GM12891 (cell line): ENCODE measurements around the gene TTN.

ENCODE experiments used
- DNase-seq: peaks from one replicate; pipeline ENCODE4 v3.0.0; 2011; ENCODE audit warnings: low spot score; ENCODE audit not compliant: insufficient read length
- FAIRE-seq: peaks from 2 replicates; lab custom pipeline; 2011; peaks lifted over from hg19 to GRCh38; lab: Jason Lieb, UNC
- PAX5 ChIP-seq: IDR thresholded peaks from 2 replicates; pipeline ENCODE4 v1.6.1; 2011; ENCODE audit warnings: low read length, moderate library complexity, mild to moderate bottlenecking; ENCODE audit not compliant: insufficient read depth, severe bottlenecking
- POLR2A ChIP-seq: IDR thresholded peaks from 2 replicates; pipeline ENCODE4 v1.6.1; 2011; ENCODE audit warnings: low read depth, low read length, control low read depth
- POLR2AphosphoS5 ChIP-seq: IDR thresholded peaks from 2 replicates; pipeline ENCODE4 v1.6.1; 2011; ENCODE audit warnings: low read depth, low read length, control low read depth
- POU2F2 ChIP-seq: IDR thresholded peaks from 2 replicates; pipeline ENCODE4 v1.6.1; 2011; ENCODE audit warnings: low read depth, mild to moderate bottlenecking, control low read depth, low read length, moderate library complexity
- SPI1 ChIP-seq: IDR thresholded peaks from 2 replicates; pipeline ENCODE4 v1.6.1; 2011; ENCODE audit warnings: low read depth, low read length, control low read depth
- TAF1 ChIP-seq: IDR thresholded peaks from 2 replicates; pipeline ENCODE4 v1.6.1; 2011; ENCODE audit warnings: low read depth, low read length, control low read depth

The TTN gene

GRCh38 chr2:178502751-178503150, 304.5 kb downstream of the TTN start:
- TF ChIP-seq POLR2A (no peak), TAF1 (no peak)
- DNase-seq, result no peak
- no peak for FAIRE-seq

- no peak for TF ChIP-seq POLR2A
- TF ChIP-seq POLR2AphosphoS5, result no peak
- no peak for TF ChIP-seq TAF1
- no peak for TF ChIP-seq SPI1
- no peak for TF ChIP-seq PAX5
- TF ChIP-seq POU2F2, result no peak
- FAIRE-seq (peak; percentile 60), DNase-seq (no peak)
These were observed 307.6 kb downstream of the TTN start for GRCh38 chr2:178499640-178500039.

DNA sequence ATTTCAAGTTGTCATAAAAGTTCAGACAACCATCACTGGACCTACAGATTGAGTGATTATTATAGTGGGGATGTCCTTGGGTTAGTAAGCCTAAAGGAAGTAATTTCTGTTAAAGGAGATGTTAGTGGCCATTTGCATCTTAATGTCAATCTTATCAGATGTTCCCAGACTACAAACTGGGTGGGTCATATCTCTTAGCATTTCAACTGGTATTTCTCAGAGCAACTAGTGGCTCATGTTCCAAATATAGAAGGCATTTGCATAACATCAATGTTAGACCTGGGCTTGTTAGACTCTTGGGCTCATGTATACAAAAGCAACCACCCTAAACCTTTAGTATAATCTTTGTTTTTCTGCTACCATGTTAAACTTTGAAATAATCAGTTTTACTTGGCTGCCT, 309.1 kb downstream of the TTN start:
- TF ChIP-seq POLR2AphosphoS5 (no peak), POLR2A (no peak), POU2F2 (no peak), TAF1 (no peak), PAX5 (no peak), SPI1 (no peak)
- FAIRE-seq (peak; percentile 85), DNase-seq (no peak)

DNA sequence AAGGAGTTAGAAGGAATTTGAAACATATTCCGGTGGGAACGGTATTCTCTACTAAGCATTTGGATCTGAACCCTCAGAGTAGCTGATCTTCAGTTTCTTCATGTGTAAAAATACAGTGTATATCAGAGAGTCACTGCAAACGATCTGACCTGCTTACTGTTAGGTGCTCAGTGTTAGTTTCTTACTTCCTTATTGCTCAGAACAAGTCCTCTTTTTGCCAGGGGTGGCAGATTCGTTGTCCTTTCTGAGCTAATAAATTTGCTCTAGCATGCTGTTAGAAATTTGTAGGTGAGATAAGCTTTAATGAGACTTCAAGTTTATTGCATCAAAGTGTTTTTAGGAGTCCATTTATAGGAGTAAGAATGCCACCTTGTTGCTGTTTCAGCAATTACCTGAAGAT, 311.2 kb downstream of the TTN start:
- DNase-seq, result no peak
- FAIRE-seq, result no peak
- no peak for TF ChIP-seq SPI1
- TF ChIP-seq TAF1, result no peak
- TF ChIP-seq POLR2AphosphoS5, result no peak
- TF ChIP-seq POLR2A, result no peak
- TF ChIP-seq POU2F2, result no peak
- no peak for TF ChIP-seq PAX5

- FAIRE-seq, result no peak
- no peak for TF ChIP-seq POLR2A
- no peak for TF ChIP-seq PAX5
- no peak for TF ChIP-seq SPI1
- TF ChIP-seq TAF1, result no peak
- no peak for TF ChIP-seq POU2F2
- TF ChIP-seq POLR2AphosphoS5, result no peak
These were observed 315.6 kb downstream of the TTN start for GRCh38 chr2:178491612-178492011.

DNA sequence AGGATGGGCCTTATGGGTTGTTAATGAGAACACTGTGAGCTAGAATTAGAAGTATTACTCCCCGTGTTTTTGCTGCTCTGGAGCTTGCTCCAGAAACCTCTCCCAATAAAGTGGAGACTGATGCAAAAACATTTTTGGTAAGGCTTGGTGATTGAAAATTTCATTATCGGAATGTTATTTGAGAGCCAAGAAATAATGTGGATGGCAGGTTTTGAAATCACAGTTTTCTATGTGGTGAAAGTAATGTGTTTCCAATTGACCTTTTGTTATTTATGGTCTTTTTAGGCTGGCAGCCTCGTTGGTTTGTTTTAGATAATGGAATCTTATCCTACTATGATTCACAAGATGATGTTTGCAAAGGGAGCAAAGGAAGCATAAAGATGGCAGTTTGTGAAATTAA, 321.9 kb downstream of the TTN start:
- FAIRE-seq, result no peak
- DNase-seq, result no peak
- TF ChIP-seq SPI1, result no peak
- TF ChIP-seq POLR2A, result no peak
- TF ChIP-seq TAF1, result no peak
- no peak for TF ChIP-seq POLR2AphosphoS5
- no peak for TF ChIP-seq PAX5
- TF ChIP-seq POU2F2, result no peak

More at GRCh38 chr2:178491612-178492011, 315.6 kb downstream of the TTN start:
- DNase-seq, result no peak

GRCh38 chr2:178484245-178485041, 322.8 kb downstream of the TTN start:
- no peak for DNase-seq
- TF ChIP-seq SPI1 (no peak), POLR2AphosphoS5 (no peak), POLR2A (no peak)
- no peak for FAIRE-seq

- TF ChIP-seq PAX5 (no peak), POU2F2 (peak; percentile 82)
- FAIRE-seq (peak; percentile 52), DNase-seq (peak; percentile 5)
These were observed 324.8 kb downstream of the TTN start for GRCh38 chr2:178482437-178482836.

DNA sequence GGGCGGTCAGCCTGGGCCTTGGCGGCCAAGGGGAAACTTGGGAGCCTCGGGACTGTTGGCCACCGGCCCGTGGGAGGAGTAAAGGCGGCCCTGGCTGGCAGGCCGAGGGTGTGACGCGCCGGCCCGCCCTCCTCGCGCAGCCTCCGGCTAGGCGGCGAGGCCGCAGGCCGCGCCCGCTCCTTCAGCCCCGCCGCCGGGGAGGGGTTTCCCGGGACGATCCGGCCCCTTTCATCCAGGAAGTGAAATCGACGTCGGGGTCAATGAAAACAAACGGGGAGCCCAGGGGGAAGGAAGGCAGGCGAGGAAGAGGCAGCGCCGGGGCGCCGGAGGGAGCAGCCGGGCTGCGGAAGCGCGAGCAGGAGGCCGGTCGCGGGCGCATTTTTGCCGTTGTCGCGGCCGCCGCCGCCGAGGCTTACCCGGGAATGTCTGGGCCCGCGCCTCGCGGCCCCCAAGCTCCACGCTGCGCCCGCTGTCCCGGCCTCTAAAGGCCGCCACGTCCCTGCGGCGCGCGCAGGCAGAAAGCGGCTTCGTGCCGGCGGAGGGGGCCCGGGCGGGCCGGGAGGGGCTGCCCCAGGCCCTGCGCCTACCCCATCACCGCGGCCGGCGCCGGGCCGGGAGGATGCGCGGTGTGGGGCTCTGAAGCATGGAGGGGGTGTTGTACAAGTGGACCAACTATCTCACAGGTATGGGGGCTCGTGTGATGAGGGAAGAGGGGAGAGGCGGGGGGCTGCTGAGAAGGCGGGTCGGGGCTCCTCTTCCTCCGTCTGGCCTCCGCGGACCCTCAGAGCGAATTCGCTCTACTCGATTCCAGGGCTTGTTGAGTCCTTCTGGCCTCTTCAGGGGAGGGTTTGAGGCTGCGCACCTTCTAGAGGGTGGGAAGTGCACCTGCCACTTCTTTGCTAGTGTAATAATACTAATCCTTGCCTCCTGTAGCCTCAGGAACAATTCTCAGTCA, 326.7 kb downstream of the TTN start, which contains the start of gene PLEKHA3:
Gene PLEKHA3, plus strand, starts transcription at position 231 of the 955 bp plus-strand sequence. Its CDS starts 413 bp downstream, at position 644.
- DNase-seq (peak; percentile 60), FAIRE-seq (peak; percentile 90)
- TF ChIP-seq TAF1 (no peak), POLR2A (peak; percentile 29; the same call in 1 of the 2 replicates), POLR2AphosphoS5 (0 out of 2 replicates have a peak, but pooled peaks have one; percentile 20), POU2F2 (no peak)

DNA sequence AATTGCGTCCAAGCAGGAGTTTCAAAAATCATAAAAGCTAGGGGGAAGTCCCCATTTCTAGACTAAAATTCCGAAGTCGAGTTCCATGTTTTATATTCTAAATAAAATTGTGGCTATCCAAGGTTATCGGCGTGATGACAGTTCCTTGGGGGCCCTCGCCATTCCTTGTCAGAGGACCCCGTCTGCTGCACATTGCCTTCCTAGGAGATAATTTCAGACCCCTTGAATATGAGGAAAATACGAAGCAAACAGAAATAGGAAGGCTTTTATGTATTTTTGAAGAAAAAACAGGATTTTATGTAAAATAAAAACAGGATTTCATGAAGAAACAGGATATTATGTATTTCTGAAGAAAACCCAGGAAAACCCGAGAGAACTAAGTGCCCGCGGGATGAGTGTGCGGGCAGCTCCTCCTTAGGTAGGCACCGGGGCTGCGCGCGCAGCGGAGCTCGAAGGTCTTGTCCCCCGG, 327.4 kb downstream of the TTN start:
- no peak for FAIRE-seq
- TF ChIP-seq SPI1 (no peak), TAF1 (no peak), POU2F2 (no peak), POLR2AphosphoS5 (no peak), PAX5 (no peak), POLR2A (no peak)
- DNase-seq, result no peak
